HepG2 (cell line): ENCODE measurements around the gene TASOR2.

Source experiments
- BRCA1 ChIP-seq: sonication (generic); formaldehyde crosslinking; IDR thresholded peaks from 2 replicates; pipeline ENCODE4 v1.4.0; 2020; ENCODE audit warnings: missing genetic modification reagents
- KAT2B ChIP-seq: fragments of 150-350 bp; IDR thresholded peaks from 2 replicates; pipeline ENCODE4 v1.6.1; 2014; ENCODE audit warnings: low read depth, low read length, borderline replicate concordance
- MZF1 ChIP-seq: sonication (generic); formaldehyde crosslinking; IDR thresholded peaks from 2 replicates; pipeline ENCODE4 v1.8.1; 2023; ENCODE audit warnings: mild to moderate bottlenecking, missing genetic modification reagents, borderline replicate concordance
- NFYB ChIP-seq: sonication (generic); formaldehyde crosslinking; IDR thresholded peaks from 2 replicates; pipeline ENCODE4 v1.4.0; 2020; ENCODE audit warnings: missing genetic modification reagents
- PLRG1 ChIP-seq: fragments of 450-650 bp; conservative IDR thresholded peaks from 2 replicates; pipeline ENCODE4 v1.6.1; 2016
- REPIN1 ChIP-seq: sonication (generic); formaldehyde crosslinking; IDR thresholded peaks from 2 replicates; pipeline ENCODE4 v1.8.0; 2022; ENCODE audit warnings: missing genetic modification reagents, low read depth, mild to moderate bottlenecking, borderline replicate concordance
- SMC3 ChIP-seq: IDR thresholded peaks from 2 replicates; pipeline ENCODE4 v1.6.1; 2011; ENCODE audit warnings: low read length, improper control_type of control experiment
- ZBTB21 ChIP-seq: sonication (generic); formaldehyde crosslinking; IDR thresholded peaks from 2 replicates; pipeline ENCODE4 v1.4.0; 2020; ENCODE audit warnings: missing genetic modification reagents
- ZNF24 ChIP-seq: fragments of 450-650 bp; IDR thresholded peaks from 2 replicates; pipeline ENCODE4 v1.6.1; 2017; ENCODE audit warnings: antibody characterized with exemption, mild to moderate bottlenecking
- ZNF629 ChIP-seq: sonication (generic); formaldehyde crosslinking; conservative IDR thresholded peaks from 2 replicates; pipeline ENCODE4 v1.5.0; 2020; ENCODE audit warnings: missing genetic modification reagents
- ZNF839 ChIP-seq: sonication (generic); formaldehyde crosslinking; IDR thresholded peaks from 2 replicates; pipeline ENCODE4 v1.4.0; 2020; ENCODE audit warnings: missing genetic modification reagents, mild to moderate bottlenecking, borderline replicate concordance
- TF ChIP-seq, protein P1 (sequence below): sonication (generic); formaldehyde crosslinking; IDR thresholded peaks from 2 replicates; pipeline ENCODE4 v1.4.0; 2020; ENCODE audit warnings: missing genetic modification reagents
- TF ChIP-seq, protein P2 (sequence below): sonication (generic); formaldehyde crosslinking; IDR thresholded peaks from 2 replicates; pipeline ENCODE4 v1.5.0; 2020; ENCODE audit warnings: mild to moderate bottlenecking, missing genetic modification reagents, moderate library complexity

DNA sequence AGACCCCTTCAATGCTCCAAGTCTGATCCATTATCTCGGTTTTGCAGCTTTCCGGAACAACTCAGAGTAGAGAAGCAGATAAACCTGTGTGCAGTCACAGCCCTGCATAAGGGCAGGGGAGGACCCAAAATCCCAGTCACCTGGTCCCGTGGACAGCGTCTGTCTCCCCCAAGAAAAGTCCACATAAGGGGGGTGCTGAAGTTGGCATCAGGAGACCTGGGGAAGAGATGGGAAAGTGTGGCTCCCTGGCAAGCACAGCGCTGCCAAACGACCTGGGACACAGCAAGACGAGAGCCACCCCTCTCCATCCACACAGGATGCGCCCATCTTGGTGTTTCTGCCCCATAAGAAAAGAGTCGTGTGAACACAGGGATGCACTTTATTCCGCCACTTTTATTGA lies 46.1 kb upstream of the TASOR2 start:
- TF ChIP-seq KAT2B (no peak), ZBTB21 (CRISPR knock-in tag) (no peak), PLRG1 (no peak), REPIN1 (CRISPR knock-in tag) (no peak), ZNF629 (CRISPR knock-in tag) (no peak), MZF1 (CRISPR knock-in tag) (no peak), ZNF24 (no peak), NFYB (CRISPR knock-in tag) (no peak), SMC3 (no peak), BRCA1 (no peak), ZNF839 (no peak)
- TF ChIP-seq, protein P1, sequence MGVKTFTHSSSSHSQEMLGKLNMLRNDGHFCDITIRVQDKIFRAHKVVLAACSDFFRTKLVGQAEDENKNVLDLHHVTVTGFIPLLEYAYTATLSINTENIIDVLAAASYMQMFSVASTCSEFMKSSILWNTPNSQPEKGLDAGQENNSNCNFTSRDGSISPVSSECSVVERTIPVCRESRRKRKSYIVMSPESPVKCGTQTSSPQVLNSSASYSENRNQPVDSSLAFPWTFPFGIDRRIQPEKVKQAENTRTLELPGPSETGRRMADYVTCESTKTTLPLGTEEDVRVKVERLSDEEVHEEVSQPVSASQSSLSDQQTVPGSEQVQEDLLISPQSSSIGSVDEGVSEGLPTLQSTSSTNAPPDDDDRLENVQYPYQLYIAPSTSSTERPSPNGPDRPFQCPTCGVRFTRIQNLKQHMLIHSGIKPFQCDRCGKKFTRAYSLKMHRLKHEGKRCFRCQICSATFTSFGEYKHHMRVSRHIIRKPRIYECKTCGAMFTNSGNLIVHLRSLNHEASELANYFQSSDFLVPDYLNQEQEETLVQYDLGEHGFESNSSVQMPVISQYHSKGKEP (CRISPR knock-in tag): no peak
- TF ChIP-seq, protein P2, sequence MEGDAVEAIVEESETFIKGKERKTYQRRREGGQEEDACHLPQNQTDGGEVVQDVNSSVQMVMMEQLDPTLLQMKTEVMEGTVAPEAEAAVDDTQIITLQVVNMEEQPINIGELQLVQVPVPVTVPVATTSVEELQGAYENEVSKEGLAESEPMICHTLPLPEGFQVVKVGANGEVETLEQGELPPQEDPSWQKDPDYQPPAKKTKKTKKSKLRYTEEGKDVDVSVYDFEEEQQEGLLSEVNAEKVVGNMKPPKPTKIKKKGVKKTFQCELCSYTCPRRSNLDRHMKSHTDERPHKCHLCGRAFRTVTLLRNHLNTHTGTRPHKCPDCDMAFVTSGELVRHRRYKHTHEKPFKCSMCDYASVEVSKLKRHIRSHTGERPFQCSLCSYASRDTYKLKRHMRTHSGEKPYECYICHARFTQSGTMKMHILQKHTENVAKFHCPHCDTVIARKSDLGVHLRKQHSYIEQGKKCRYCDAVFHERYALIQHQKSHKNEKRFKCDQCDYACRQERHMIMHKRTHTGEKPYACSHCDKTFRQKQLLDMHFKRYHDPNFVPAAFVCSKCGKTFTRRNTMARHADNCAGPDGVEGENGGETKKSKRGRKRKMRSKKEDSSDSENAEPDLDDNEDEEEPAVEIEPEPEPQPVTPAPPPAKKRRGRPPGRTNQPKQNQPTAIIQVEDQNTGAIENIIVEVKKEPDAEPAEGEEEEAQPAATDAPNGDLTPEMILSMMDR (CRISPR knock-in tag): no peak
